Measurements from ENCODE around the gene SORBS2. TPM values are rescaled to one million over a fixed set of nuclear protein-coding genes. Genes with fewer than 3 reads are reported as not detected.

SORBS2 gene
- total and polyA plus RNA-seq, 2 of the 8 experiments (the other 6 are each of a cell fraction or from before 2014, with no cell fraction given), result 73.0 to 87.1 TPM

GRCh38 chr4:185764876-185765275 is 47.1 kb downstream of the SORBS2 start:
- Histone ChIP-seq H3K4me1 (replicated peaks in 1 of 4; ENCODE audit: control insufficient read depth in 3 of 4, insufficient read depth in 4 of 4, low read length in 3 of 4) (peaks cover 0 to 3% (median 0%) of the 10 kb centered on the region in 4 experiments; a peak in 1 of 7 replicates), H3K79me1 (ENCODE audit: low read depth, low read length) (0 out of 2 replicates have a peak, but pooled peaks cover 2% of the 10 kb centered on the region), H3K4ac (replicated peaks; ENCODE audit: insufficient read length, low read depth, low read length) (no peak overlapping the region), H3K27ac (ENCODE audit: low read depth, low read length) (no peak overlapping the region), H2AK5ac (ENCODE audit: low read depth, low read length) (no peak overlapping the region), H3K23ac (ENCODE audit: insufficient read length) (no peak overlapping the region), H2BK15ac (ENCODE audit: low read length) (no peak overlapping the region), H3K56ac (replicated peaks; ENCODE audit: insufficient read length, low read depth, low read length) (no peak overlapping the region), H4K8ac (ENCODE audit: extremely low read depth, insufficient read depth, low read length) (no peak overlapping the region), H3K18ac (ENCODE audit: extremely low read depth, low read length) (no peak overlapping the region), H3K79me2 (ENCODE audit: control insufficient read depth in 1 of 2, insufficient read depth in 2 of 2, low read length in 2 of 2) (peaks cover 0 to 61% of the 10 kb centered on the region in 2 experiments; a peak in 2 of 4 replicates), H3K9me3 (ENCODE audit: insufficient read depth in 2 of 2, low read depth in 1 of 2, low read length in 1 of 2) (no peaks in the 10 kb centered on the region), H2BK20ac (ENCODE audit: low read length) (no peak overlapping the region), H3K4me2 (ENCODE audit: insufficient read depth in 1 of 2, low read depth in 2 of 2, low read length in 2 of 2) (no peak overlapping the region), H3K4me3 (ENCODE audit: extremely low read depth in 1 of 4, insufficient read depth in 2 of 4, low read depth in 3 of 4, low read length in 4 of 4) (no peak overlapping the region), H4K91ac (replicated peaks; ENCODE audit: insufficient read length, low read length) (no peak overlapping the region), H4K5ac (ENCODE audit: insufficient read length, low read depth, low read length) (no peak overlapping the region), H4K20me1 (replicated peaks in 1 of 2; ENCODE audit: control insufficient read depth in 1 of 2, insufficient read depth in 2 of 2, low read length in 2 of 2) (no peaks in the 10 kb centered on the region), H3K14ac (ENCODE audit: insufficient read length) (no peak overlapping the region), H2BK120ac (replicated peaks; ENCODE audit: low read depth, low read length) (no peak overlapping the region), H2AFZ (ENCODE audit: low read length) (no peak overlapping the region), H3K9ac (replicated peaks in 1 of 4; ENCODE audit: extremely low read depth in 1 of 4, low read depth in 3 of 4, low read length in 3 of 4) (no peak overlapping the region), H2BK5ac (ENCODE audit: low read depth, low read length) (no peak overlapping the region), H3K27me3 (replicated peaks in 1 of 4; ENCODE audit: control insufficient read depth in 3 of 4, extremely low read depth in 1 of 4, insufficient read depth in 3 of 4, low read length in 3 of 4) (no peaks in the 10 kb centered on the region), H3K23me2 (ENCODE audit: low read depth, low read length) (no peaks in the 10 kb centered on the region; the same call in 1 of the 2 replicates), H3K36me3 (ENCODE audit: control insufficient read depth in 2 of 4, insufficient read depth in 4 of 4, low read length in 3 of 4) (no peaks in the 10 kb centered on the region; a peak in 1 of 8 replicates), H2BK12ac (ENCODE audit: low read depth, low read length) (no peak overlapping the region)
- POLR2A ChIA-PET (ENCODE audit: partially characterized antibody), result no interaction called here
- DNase-seq (ENCODE audit: low read depth in 1 of 2, low spot score in 2 of 2) (no peak), FAIRE-seq (no peak)
- CTCF ChIA-PET (ENCODE audit: partially characterized antibody), result interaction anchor here (0.8 kb wide), 1 partner anchor 24 kb away, joined by 3 read pairs; no protein-coding TSS in a partner anchor
- no peak for TF ChIP-seq SP4 (IDR thresholded peaks at IDR 0.05; ENCODE audit: low read length)
- TF ChIP-seq ASH2L (IDR thresholded peaks at IDR 0.05; ENCODE audit: low read length), result no peak
